Measurements from ENCODE around the gene BCL11B. TPM values are rescaled to one million over a fixed set of nuclear protein-coding genes. Genes with fewer than 3 reads are reported as not detected.

Gene BCL11B
- polyA plus RNA-seq, 3 donors: 0.01 TPM; not detected in 2

DNA sequence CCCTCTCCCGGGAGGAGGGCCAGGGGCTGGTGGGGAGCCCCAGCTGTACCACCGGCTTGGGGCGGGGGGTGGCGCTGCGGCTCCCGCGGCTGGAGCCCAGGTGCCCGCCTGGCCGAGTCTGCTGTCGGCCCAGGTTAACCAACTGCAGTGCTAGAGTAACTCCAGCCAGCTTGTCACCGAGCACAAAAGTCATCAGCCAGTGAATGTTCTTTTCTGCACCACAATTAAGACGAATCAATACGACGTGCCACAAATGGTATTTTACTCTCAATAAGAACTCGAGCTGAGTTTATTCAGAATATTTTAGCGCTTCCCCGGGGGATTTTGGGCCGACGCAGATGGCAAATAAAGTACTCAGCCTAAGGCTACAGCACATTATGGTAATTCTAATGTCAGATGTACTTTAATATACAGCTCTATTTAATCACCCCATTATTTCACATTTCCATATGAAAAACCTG is 83.2 kb downstream of the BCL11B start:
- no peak overlapping the region for H3K4me3 Mint-ChIP-seq
- Histone ChIP-seq H3K9me3 (replicated peaks in 1 of 2; ENCODE audit: control insufficient read depth in 1 of 2, insufficient read depth in 1 of 2, low read length in 2 of 2) (no peaks in the 10 kb centered on the region), H4K20me1 (ENCODE audit: insufficient read depth, low read length) (no peaks in the 10 kb centered on the region), H3K27ac (ENCODE audit: low read depth in 1 of 2, low read length in 2 of 2) (no peak overlapping the region), H3K4me2 (replicated peaks; ENCODE audit: extremely low read depth, low read length, poor library complexity, severe bottlenecking) (no peak overlapping the region), H3K9ac (ENCODE audit: insufficient read depth, low read length, poor library complexity, severe bottlenecking) (no peak overlapping the region), H3K27me3 (ENCODE audit: control insufficient read depth in 2 of 2, insufficient read depth in 2 of 2, low read length in 2 of 2) (peaks cover 0 to 5% of the 10 kb centered on the region in 2 donors), H3K4me1 (ENCODE audit: control insufficient read depth in 1 of 2, insufficient read depth in 2 of 2, low read length in 2 of 2) (no peaks in the 10 kb centered on the region), H3K4me3 (replicated peaks in 1 of 3; ENCODE audit: low read depth in 2 of 3, low read length in 3 of 3) (no peak overlapping the region), H3K79me2 (ENCODE audit: insufficient read depth, low read length) (no peaks in the 10 kb centered on the region), H2AFZ (ENCODE audit: insufficient read depth, low read depth, low read length, poor library complexity, severe bottlenecking) (no peak overlapping the region), H3K36me3 (replicated peaks in 1 of 2; ENCODE audit: control insufficient read depth in 1 of 2, insufficient read depth in 2 of 2, low read length in 2 of 2) (no peaks in the 10 kb centered on the region)
- no peak for DNase-seq
- H3K4me1 Mint-ChIP-seq: peaks cover 9% of the 10 kb centered on the region
- intact Hi-C loops (cut with micrococcal nuclease): no loop called here
- H3K36me3 Mint-ChIP-seq: no peaks in the 10 kb centered on the region
- H3K27me3 Mint-ChIP-seq (ENCODE audit: low read depth in 3 of 3): peaks cover 11 to 14% (median 12%) of the 10 kb centered on the region in 3 donors
- no peaks in the 10 kb centered on the region for H3K9me3 Mint-ChIP-seq
- no peak overlapping the region for H3K27ac Mint-ChIP-seq
- no peak for TF ChIP-seq CTCF (IDR thresholded peaks at IDR 0.05)
- 54% methylated on average over 14 of the region's 19 CpGs for WGBS (ENCODE audit: insufficient coverage)

DNA sequence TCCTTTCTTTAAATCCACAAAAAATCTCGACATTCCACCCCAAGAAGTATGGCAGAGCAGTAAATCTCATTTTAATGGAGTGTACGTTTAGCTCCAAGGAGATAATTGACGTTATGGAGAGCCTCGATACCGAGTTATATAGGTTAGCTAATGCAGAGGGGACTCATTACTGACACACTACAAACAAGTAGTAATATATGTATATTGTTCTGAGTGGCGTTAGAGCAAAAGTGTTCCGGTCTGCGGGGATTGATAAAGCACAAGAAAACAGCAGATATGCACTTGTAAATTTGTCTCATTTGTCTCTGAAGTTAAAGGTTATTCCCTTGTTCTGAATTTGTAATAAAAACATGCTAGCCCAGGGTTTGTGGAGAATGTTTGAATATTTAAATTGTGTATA is 84.1 kb downstream of the BCL11B start:
- Histone ChIP-seq H3K4me3 (replicated peaks in 1 of 3; ENCODE audit: low read depth in 2 of 3, low read length in 3 of 3) (no peak overlapping the region), H3K4me1 (ENCODE audit: control insufficient read depth in 1 of 2, insufficient read depth in 2 of 2, low read length in 2 of 2) (no peaks in the 10 kb centered on the region), H3K9ac (ENCODE audit: insufficient read depth, low read length, poor library complexity, severe bottlenecking) (no peak overlapping the region), H3K36me3 (replicated peaks in 1 of 2; ENCODE audit: control insufficient read depth in 1 of 2, insufficient read depth in 2 of 2, low read length in 2 of 2) (no peaks in the 10 kb centered on the region), H3K9me3 (replicated peaks in 1 of 2; ENCODE audit: control insufficient read depth in 1 of 2, insufficient read depth in 1 of 2, low read length in 2 of 2) (no peaks in the 10 kb centered on the region), H3K4me2 (replicated peaks; ENCODE audit: extremely low read depth, low read length, poor library complexity, severe bottlenecking) (no peak overlapping the region), H3K27me3 (ENCODE audit: control insufficient read depth in 2 of 2, insufficient read depth in 2 of 2, low read length in 2 of 2) (peaks cover 0 to 5% of the 10 kb centered on the region in 2 donors), H3K79me2 (ENCODE audit: insufficient read depth, low read length) (no peaks in the 10 kb centered on the region), H4K20me1 (ENCODE audit: insufficient read depth, low read length) (no peaks in the 10 kb centered on the region), H3K27ac (ENCODE audit: low read depth in 1 of 2, low read length in 2 of 2) (no peak overlapping the region), H2AFZ (ENCODE audit: insufficient read depth, low read depth, low read length, poor library complexity, severe bottlenecking) (no peak overlapping the region)
- Mint-ChIP-seq H3K36me3 (no peaks in the 10 kb centered on the region), H3K27me3 (ENCODE audit: low read depth in 3 of 3) (peaks cover 11 to 14% (median 12%) of the 10 kb centered on the region in 3 donors), H3K4me3 (no peak overlapping the region), H3K4me1 (peaks cover 9% of the 10 kb centered on the region), H3K9me3 (no peaks in the 10 kb centered on the region), H3K27ac (no peak overlapping the region)
- intact Hi-C loops (cut with micrococcal nuclease): no loop called here
- DNase-seq: no peak
- WGBS (ENCODE audit: insufficient coverage): 100% methylated on average over 1 of the region's 8 CpGs
- no peak for TF ChIP-seq CTCF (IDR thresholded peaks at IDR 0.05)
